Measurements from ENCODE around the gene PCBP3.

The PCBP3 gene

DNA sequence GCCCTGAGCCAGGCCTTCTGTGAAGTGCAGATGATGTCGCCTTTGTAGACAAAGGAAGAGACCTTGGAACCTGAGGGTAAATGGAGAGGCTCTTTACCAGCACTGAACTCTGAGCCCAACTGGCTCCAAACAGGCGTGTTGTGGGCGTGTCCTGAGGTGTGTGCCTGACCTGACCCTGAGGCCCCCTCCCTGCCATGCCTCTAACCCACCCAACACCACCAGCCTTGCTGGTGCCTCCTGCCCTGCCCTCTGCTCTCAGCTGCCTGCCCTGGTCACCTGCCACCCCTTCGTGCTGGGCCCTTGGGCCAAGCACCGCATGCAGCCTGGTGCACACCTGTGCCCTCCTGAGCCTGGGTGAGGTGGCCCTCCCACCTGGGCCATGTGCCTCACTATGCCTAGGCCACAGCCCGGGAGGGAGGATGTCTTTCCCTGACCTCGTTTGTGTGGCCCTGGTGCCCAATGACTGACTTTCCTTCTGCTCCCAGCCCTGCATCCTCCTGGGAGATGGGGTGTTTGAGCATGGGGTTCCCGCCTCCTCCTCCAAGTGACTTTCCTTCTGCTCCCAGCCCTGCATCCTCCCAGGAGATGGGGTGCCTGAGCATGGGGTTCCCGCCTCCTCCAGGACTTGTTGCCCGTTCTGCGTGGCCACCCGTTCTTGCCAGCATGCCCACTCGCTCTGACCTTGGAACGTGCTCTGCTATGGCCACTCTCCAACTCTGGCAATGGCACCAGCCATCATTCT lies 157.0 kb downstream of the PCBP3 start:
- TF ChIP-seq EZH2phosphoT487 (IDR thresholded peaks at IDR 0.05; ENCODE audit: low read length) = no peak
- no peak for TF ChIP-seq EZH2 (optimal IDR thresholded peaks at IDR 0.05; ENCODE audit: low read depth, low read length)
- TF ChIP-seq, protein P1, sequence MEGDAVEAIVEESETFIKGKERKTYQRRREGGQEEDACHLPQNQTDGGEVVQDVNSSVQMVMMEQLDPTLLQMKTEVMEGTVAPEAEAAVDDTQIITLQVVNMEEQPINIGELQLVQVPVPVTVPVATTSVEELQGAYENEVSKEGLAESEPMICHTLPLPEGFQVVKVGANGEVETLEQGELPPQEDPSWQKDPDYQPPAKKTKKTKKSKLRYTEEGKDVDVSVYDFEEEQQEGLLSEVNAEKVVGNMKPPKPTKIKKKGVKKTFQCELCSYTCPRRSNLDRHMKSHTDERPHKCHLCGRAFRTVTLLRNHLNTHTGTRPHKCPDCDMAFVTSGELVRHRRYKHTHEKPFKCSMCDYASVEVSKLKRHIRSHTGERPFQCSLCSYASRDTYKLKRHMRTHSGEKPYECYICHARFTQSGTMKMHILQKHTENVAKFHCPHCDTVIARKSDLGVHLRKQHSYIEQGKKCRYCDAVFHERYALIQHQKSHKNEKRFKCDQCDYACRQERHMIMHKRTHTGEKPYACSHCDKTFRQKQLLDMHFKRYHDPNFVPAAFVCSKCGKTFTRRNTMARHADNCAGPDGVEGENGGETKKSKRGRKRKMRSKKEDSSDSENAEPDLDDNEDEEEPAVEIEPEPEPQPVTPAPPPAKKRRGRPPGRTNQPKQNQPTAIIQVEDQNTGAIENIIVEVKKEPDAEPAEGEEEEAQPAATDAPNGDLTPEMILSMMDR (IDR thresholded peaks at IDR 0.05; ENCODE audit: low read length) = no peak
- no peaks in the 10 kb centered on the region for H3K79me2 ChIP-seq (ENCODE audit: low read length)
- no peaks in the 10 kb centered on the region for H3K9me2 ChIP-seq (replicated peaks; ENCODE audit: insufficient read depth, low read length)
- H3K9me3 ChIP-seq (replicated peaks; ENCODE audit: insufficient read depth, low read length) = no peaks in the 10 kb centered on the region
- H3K27me3 ChIP-seq (replicated peaks; ENCODE audit: insufficient read depth, low read length) = no peaks in the 10 kb centered on the region
- H3K9ac ChIP-seq (ENCODE audit: low read length) = no peak overlapping the region
- H2AFZ ChIP-seq (ENCODE audit: low read length) = no peak overlapping the region
- H3K4me2 ChIP-seq (ENCODE audit: low read depth, low read length) = no peak overlapping the region
- no peaks in the 10 kb centered on the region for H3K36me3 ChIP-seq (replicated peaks; ENCODE audit: insufficient read depth, low read length)
- no peak overlapping the region for H3K27ac ChIP-seq (ENCODE audit: low read length)
- H3K4me3 ChIP-seq (ENCODE audit: low read length) = no peak overlapping the region
- H4K20me1 ChIP-seq (ENCODE audit: insufficient read depth, low read length) = no peaks in the 10 kb centered on the region
- no peaks in the 10 kb centered on the region for H3K4me1 ChIP-seq (ENCODE audit: low read length)
- no peak for DNase-seq
- no peaks in the 10 kb centered on the region for H3F3A ChIP-seq (ENCODE audit: insufficient read depth, low read length)

DNA sequence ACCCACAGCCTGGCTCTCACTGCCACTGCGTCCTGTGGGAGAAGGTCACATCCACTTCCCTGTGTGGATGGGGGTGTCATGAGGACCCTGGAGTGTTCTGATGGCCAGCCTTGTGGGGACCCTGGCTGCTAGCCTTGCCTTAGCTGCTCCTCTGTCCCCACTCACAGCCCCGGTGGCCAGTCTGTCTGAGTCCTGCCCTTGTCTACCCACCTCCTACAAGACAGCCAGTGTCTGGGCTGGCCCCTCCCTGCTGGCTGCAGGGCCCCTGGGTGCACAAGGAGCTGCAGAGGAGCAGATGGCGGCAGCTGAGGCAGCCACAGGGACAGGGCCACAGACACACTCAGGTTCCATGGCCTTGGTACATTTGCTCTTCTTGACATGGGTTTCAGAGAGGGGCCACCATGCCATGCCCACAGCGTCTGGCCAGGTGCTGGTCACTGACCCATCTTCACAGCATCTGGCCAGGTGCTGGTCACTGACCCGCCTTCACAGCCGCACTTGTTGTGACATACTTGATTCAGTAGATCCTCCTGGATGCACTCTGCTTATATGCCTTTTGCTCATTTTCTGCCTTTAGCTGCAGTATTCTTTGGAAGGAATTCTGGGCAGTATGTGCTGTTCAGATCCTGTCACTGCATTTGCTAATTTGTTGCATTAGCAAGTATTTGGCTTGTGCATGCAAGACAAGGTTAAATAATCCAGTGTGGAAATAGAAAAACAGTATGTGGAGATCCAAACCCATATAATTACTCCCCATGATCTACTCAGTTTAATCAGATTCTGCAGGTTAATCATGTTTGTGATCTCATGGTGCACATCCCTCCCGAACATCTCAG lies 157.8 kb downstream of the PCBP3 start:
- no peak for DNase-seq
- Histone ChIP-seq H3K9me2 (replicated peaks; ENCODE audit: insufficient read depth, low read length) (no peaks in the 10 kb centered on the region), H3K27me3 (replicated peaks; ENCODE audit: insufficient read depth, low read length) (no peaks in the 10 kb centered on the region), H3K79me2 (ENCODE audit: low read length) (no peaks in the 10 kb centered on the region), H3K36me3 (replicated peaks; ENCODE audit: insufficient read depth, low read length) (no peaks in the 10 kb centered on the region), H3K4me2 (ENCODE audit: low read depth, low read length) (no peak overlapping the region), H3K9ac (ENCODE audit: low read length) (no peak overlapping the region), H3K27ac (ENCODE audit: low read length) (no peak overlapping the region), H3K4me3 (ENCODE audit: low read length) (no peak overlapping the region), H2AFZ (ENCODE audit: low read length) (no peak overlapping the region), H4K20me1 (ENCODE audit: insufficient read depth, low read length) (no peaks in the 10 kb centered on the region), H3F3A (ENCODE audit: insufficient read depth, low read length) (no peaks in the 10 kb centered on the region), H3K9me3 (replicated peaks; ENCODE audit: insufficient read depth, low read length) (no peaks in the 10 kb centered on the region), H3K4me1 (ENCODE audit: low read length) (no peaks in the 10 kb centered on the region)
- TF ChIP-seq, protein P1 (IDR thresholded peaks at IDR 0.05; ENCODE audit: low read length) = no peak
- TF ChIP-seq EZH2phosphoT487 (IDR thresholded peaks at IDR 0.05; ENCODE audit: low read length) (no peak), EZH2 (optimal IDR thresholded peaks at IDR 0.05; ENCODE audit: low read depth, low read length) (no peak)

GRCh38 chr21:45801989-45802388 lies 158.5 kb downstream of the PCBP3 start:
- Histone ChIP-seq H3K4me1 (ENCODE audit: low read length) (no peaks in the 10 kb centered on the region), H3K4me3 (ENCODE audit: low read length) (no peak overlapping the region), H3K27ac (ENCODE audit: low read length) (no peak overlapping the region), H2AFZ (ENCODE audit: low read length) (no peak overlapping the region), H3K27me3 (replicated peaks; ENCODE audit: insufficient read depth, low read length) (no peaks in the 10 kb centered on the region), H3K9me3 (replicated peaks; ENCODE audit: insufficient read depth, low read length) (no peaks in the 10 kb centered on the region), H3F3A (ENCODE audit: insufficient read depth, low read length) (no peaks in the 10 kb centered on the region), H3K9ac (ENCODE audit: low read length) (no peak overlapping the region), H3K79me2 (ENCODE audit: low read length) (no peaks in the 10 kb centered on the region), H3K36me3 (replicated peaks; ENCODE audit: insufficient read depth, low read length) (no peaks in the 10 kb centered on the region), H3K9me2 (replicated peaks; ENCODE audit: insufficient read depth, low read length) (no peaks in the 10 kb centered on the region), H3K4me2 (ENCODE audit: low read depth, low read length) (no peak overlapping the region), H4K20me1 (ENCODE audit: insufficient read depth, low read length) (no peaks in the 10 kb centered on the region)
- TF ChIP-seq EZH2phosphoT487 (IDR thresholded peaks at IDR 0.05; ENCODE audit: low read length) (no peak), EZH2 (optimal IDR thresholded peaks at IDR 0.05; ENCODE audit: low read depth, low read length) (no peak)
- TF ChIP-seq, protein P1 (IDR thresholded peaks at IDR 0.05; ENCODE audit: low read length) = no peak
- DNase-seq = no peak

Measured in MM.1S (cell line).